ENCODE results near the gene METTL2B.

- no peak for TF ChIP-seq SUZ12 (IDR thresholded peaks at IDR 0.05; ENCODE audit: extremely low read depth, insufficient read depth, insufficient read length)
- no peak for TF ChIP-seq YY1 (IDR thresholded peaks at IDR 0.05; ENCODE audit: insufficient read depth, insufficient read length)
These were observed 17.6 kb upstream of the METTL2B start for GRCh38 chr7:128458956-128459355.
